HEK293T (cell line): ENCODE measurements around the gene PTPRG.

Experiments
- ARNT ChIP-seq: fragments of 450-650 bp; IDR thresholded peaks from 2 replicates; pipeline ENCODE4 v1.6.1; 2017; ENCODE audit warnings: mild to moderate bottlenecking
- BHLHE40 ChIP-seq: fragments of 450-650 bp; IDR thresholded peaks from 2 replicates; pipeline ENCODE4 v1.6.1; 2016; ENCODE audit warnings: mild to moderate bottlenecking, moderate library complexity, borderline replicate concordance
- CTBP1 ChIP-seq: fragments of 450-650 bp; IDR thresholded peaks from 2 replicates; pipeline ENCODE4 v1.6.1; 2016; ENCODE audit warnings: borderline replicate concordance
- ELF4 ChIP-seq: fragments of 450-650 bp; IDR thresholded peaks from 2 replicates; pipeline ENCODE4 v1.6.1; 2017; ENCODE audit warnings: antibody characterized with exemption
- FOXA1 ChIP-seq: fragments of 450-650 bp; IDR thresholded peaks from 2 replicates; pipeline ENCODE4 v1.6.1; 2016; ENCODE audit warnings: mild to moderate bottlenecking
- FOXK2 ChIP-seq: fragments of 450-650 bp; IDR thresholded peaks from 2 replicates; pipeline ENCODE4 v1.6.1; 2016; ENCODE audit warnings: mild to moderate bottlenecking
- FOXM1 ChIP-seq: fragments of 450-650 bp; IDR thresholded peaks from 2 replicates; pipeline ENCODE4 v1.6.1; 2017; ENCODE audit warnings: mild to moderate bottlenecking, borderline replicate concordance
- L3MBTL2 ChIP-seq: fragments of 450-650 bp; conservative IDR thresholded peaks from 2 replicates; pipeline ENCODE4 v1.6.1; 2016; ENCODE audit warnings: mild to moderate bottlenecking
- LEF1 ChIP-seq: fragments of 450-650 bp; IDR thresholded peaks from 2 replicates; pipeline ENCODE4 v1.6.1; 2017; ENCODE audit warnings: mild to moderate bottlenecking, borderline replicate concordance
- PKNOX1 ChIP-seq: fragments of 450-650 bp; IDR thresholded peaks from 2 replicates; pipeline ENCODE4 v1.6.1; 2016
- SP1 ChIP-seq: fragments of 450-650 bp; IDR thresholded peaks from 2 replicates; pipeline ENCODE4 v1.6.1; 2017
- SUZ12 ChIP-seq: fragments of 450-650 bp; IDR thresholded peaks from 2 replicates; pipeline ENCODE4 v1.6.1; 2016; ENCODE audit warnings: mild to moderate bottlenecking
- TARDBP ChIP-seq: fragments of 450-650 bp; IDR thresholded peaks from 2 replicates; pipeline ENCODE4 v1.6.1; 2016
- ZNF384 ChIP-seq: fragments of 450-650 bp; IDR thresholded peaks from 2 replicates; pipeline ENCODE4 v1.6.1; 2016

GRCh38 chr3:61875976-61876671 is 314.8 kb downstream of the PTPRG start:
- TF ChIP-seq FOXA1 (no peak), SP1 (no peak), BHLHE40 (no peak), PKNOX1 (no peak), SUZ12 (no peak), FOXK2 (no peak), ELF4 (no peak), CTBP1 (no peak), LEF1 (no peak), ARNT (no peak), TARDBP (no peak), ZNF384 (no peak), FOXM1 (no peak), L3MBTL2 (no peak)
